Natural killer cell (primary cell): ENCODE results near the gene POLRMT. TPM values are rescaled to one million over a fixed set of nuclear protein-coding genes. Genes with fewer than 3 reads are reported as not detected.
A peak's percentile ranks its signal among the peaks of the same experiment; 100 is the strongest.

Experiments used
- ATAC-seq, 3 donors: fragments of 150-1000 bp in 2 of 3; fragments of 200-7000 bp in 1 of 3; cut with Tn5 transposase; 1 replicate in 1 of 3; 2 replicates in 2 of 3; pipeline ENCODE4 v1.10.0; 2021; ENCODE audit warnings: mild to moderate bottlenecking in 2 of 3, moderate library complexity in 2 of 3
- DNase-seq, 2 donors: peaks; one replicate each; pipeline versions ENCODE4 v3.0.0 to v3.0.0-alpha.2; 2013 to 2021; ENCODE audit warnings: mixed read lengths in 1 of 2
- H3K27ac ChIP-seq: one replicate; pipeline ENCODE4 v1.5.1; 2013; ENCODE audit warnings: mild to moderate bottlenecking, low read length
- H3K27me3 ChIP-seq: one replicate; pipeline ENCODE4 v1.6.1; 2013; ENCODE audit warnings: low read length; ENCODE audit not compliant: control insufficient read depth, insufficient read depth
- H3K36me3 ChIP-seq: one replicate; pipeline ENCODE4 v1.6.1; 2013; ENCODE audit warnings: low read length; ENCODE audit not compliant: control insufficient read depth, insufficient read depth
- H3K4me1 ChIP-seq: one replicate; pipeline ENCODE4 v1.6.1; 2013; ENCODE audit warnings: low read length; ENCODE audit not compliant: control insufficient read depth, insufficient read depth
- H3K4me3 ChIP-seq: one replicate; pipeline ENCODE4 v1.5.1; 2013; ENCODE audit warnings: low read length
- H3K9me3 ChIP-seq: one replicate; pipeline ENCODE4 v1.6.1; 2013; ENCODE audit warnings: low read length; ENCODE audit not compliant: control insufficient read depth, insufficient read depth
- H3K27ac Mint-ChIP-seq, 2 donors: one replicate each; pipeline ENCODE4 v1.8.0; 2022; ENCODE audit warnings: mild to moderate bottlenecking in 2 of 2, mixed read lengths in 2 of 2, moderate library complexity in 1 of 2
- H3K27me3 Mint-ChIP-seq, 2 donors: one replicate each; pipeline ENCODE4 v1.8.0; 2022; ENCODE audit warnings: low read depth in 2 of 2, mixed read lengths in 2 of 2
- H3K36me3 Mint-ChIP-seq: one replicate; pipeline ENCODE4 v1.8.0; 2022; ENCODE audit warnings: mixed read lengths
- H3K4me1 Mint-ChIP-seq, 2 donors: one replicate each; pipeline ENCODE4 v1.8.0; 2022; ENCODE audit warnings: mixed read lengths in 2 of 2
- H3K4me3 Mint-ChIP-seq: one replicate; pipeline ENCODE4 v1.8.0; 2022; ENCODE audit warnings: mild to moderate bottlenecking, moderate library complexity, mixed read lengths
- H3K9me3 Mint-ChIP-seq, 2 donors: one replicate each; pipeline ENCODE4 v1.8.0; 2022; ENCODE audit warnings: mixed read lengths in 2 of 2
- WGBS: methylation state at CpG from one replicate; pipeline ENCODE4 v1.1.7; 2013; ENCODE audit warnings: missing lambda C conversion rate; ENCODE audit not compliant: insufficient coverage; 5-methylcytosine and 5-hydroxymethylcytosine counted together
- intact Hi-C: fragments of 100-400 bp; cut with micrococcal nuclease; formaldehyde crosslinking; loops from one replicate; pipeline ENCODE4 v1.14.2; 2022
- total RNA-seq, 4 donors: library from RNA; stranded (reverse); fragments of 120-200 nt in 1 of 4; gene quantifications; one replicate each; pipeline versions ENCODE4 v1.2.3 to v1.2.4, GENCODE V29; 2013 to 2022
- TF ChIP-seq, protein P1 (sequence below): fragments of 200-600 bp; IDR thresholded peaks from one replicate; pipeline ENCODE4 v1.8.0; 2022; ENCODE audit warnings: antibody characterized with exemption

POLRMT gene
- total RNA-seq, 3 donors from 2014 or later (not counting 1 experiment from before 2014, with no cell fraction given): 57.2 to 58.5 (median 57.6) TPM

DNA sequence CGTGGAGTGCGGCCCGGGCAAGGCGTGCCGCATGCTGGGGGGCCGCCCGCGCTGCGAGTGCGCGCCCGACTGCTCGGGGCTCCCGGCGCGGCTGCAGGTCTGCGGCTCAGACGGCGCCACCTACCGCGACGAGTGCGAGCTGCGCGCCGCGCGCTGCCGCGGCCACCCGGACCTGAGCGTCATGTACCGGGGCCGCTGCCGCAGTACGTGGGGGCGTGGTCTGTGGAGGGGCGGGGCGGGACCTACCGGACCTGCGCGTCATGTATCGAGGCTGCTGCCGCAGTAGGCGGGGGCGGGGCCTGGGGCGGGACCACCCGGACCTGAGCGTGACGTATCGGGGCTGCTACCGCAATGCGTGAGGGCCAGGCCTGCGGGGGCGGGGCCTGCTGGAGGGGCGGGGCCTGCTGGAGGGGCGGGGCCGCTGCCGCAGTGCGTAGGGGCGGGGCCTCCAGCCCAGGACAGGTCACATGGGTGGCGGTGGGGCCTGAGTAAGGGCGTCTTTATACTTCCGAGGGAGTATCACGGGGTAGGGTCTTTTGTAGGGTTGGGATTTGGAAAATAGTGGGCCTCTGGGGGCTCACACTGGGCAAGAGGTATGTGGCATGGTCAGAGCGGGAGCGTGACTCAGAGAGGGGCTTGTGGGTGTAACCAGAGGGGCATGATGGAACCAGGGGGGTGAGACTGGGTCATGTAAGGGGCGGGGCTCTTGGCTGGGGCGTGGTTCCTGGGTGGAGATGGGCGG lies 47.1 kb upstream of the POLRMT start:
- Histone ChIP-seq H3K36me3 (no peaks in the 10 kb centered on the region), H3K4me3 (peak overlapping the region; percentile 44), H3K4me1 (peaks cover 26% of the 10 kb centered on the region), H3K27ac (peak overlapping the region; percentile 92), H3K9me3 (no peaks in the 10 kb centered on the region), H3K27me3 (peaks cover 12% of the 10 kb centered on the region)
- Mint-ChIP-seq H3K27me3 (peaks cover 0 to under 1% of the 10 kb centered on the region in 2 donors), H3K27ac (peak overlapping the region; percentile 94 to 96), H3K36me3 (no peaks in the 10 kb centered on the region), H3K9me3 (no peaks in the 10 kb centered on the region), H3K4me1 (peaks cover 5 to 13% of the 10 kb centered on the region in 2 donors), H3K4me3 (peak overlapping the region; percentile 94)
- under 1% methylated on average over 70 of the region's 70 CpGs for WGBS
- TF ChIP-seq, protein P1, sequence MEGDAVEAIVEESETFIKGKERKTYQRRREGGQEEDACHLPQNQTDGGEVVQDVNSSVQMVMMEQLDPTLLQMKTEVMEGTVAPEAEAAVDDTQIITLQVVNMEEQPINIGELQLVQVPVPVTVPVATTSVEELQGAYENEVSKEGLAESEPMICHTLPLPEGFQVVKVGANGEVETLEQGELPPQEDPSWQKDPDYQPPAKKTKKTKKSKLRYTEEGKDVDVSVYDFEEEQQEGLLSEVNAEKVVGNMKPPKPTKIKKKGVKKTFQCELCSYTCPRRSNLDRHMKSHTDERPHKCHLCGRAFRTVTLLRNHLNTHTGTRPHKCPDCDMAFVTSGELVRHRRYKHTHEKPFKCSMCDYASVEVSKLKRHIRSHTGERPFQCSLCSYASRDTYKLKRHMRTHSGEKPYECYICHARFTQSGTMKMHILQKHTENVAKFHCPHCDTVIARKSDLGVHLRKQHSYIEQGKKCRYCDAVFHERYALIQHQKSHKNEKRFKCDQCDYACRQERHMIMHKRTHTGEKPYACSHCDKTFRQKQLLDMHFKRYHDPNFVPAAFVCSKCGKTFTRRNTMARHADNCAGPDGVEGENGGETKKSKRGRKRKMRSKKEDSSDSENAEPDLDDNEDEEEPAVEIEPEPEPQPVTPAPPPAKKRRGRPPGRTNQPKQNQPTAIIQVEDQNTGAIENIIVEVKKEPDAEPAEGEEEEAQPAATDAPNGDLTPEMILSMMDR: peak; percentile 29
- DNase-seq (peak; percentile 96 to 99), ATAC-seq (peak; percentile 78 to 92 (median 81))
- intact Hi-C loops: no loop called here

DNA sequence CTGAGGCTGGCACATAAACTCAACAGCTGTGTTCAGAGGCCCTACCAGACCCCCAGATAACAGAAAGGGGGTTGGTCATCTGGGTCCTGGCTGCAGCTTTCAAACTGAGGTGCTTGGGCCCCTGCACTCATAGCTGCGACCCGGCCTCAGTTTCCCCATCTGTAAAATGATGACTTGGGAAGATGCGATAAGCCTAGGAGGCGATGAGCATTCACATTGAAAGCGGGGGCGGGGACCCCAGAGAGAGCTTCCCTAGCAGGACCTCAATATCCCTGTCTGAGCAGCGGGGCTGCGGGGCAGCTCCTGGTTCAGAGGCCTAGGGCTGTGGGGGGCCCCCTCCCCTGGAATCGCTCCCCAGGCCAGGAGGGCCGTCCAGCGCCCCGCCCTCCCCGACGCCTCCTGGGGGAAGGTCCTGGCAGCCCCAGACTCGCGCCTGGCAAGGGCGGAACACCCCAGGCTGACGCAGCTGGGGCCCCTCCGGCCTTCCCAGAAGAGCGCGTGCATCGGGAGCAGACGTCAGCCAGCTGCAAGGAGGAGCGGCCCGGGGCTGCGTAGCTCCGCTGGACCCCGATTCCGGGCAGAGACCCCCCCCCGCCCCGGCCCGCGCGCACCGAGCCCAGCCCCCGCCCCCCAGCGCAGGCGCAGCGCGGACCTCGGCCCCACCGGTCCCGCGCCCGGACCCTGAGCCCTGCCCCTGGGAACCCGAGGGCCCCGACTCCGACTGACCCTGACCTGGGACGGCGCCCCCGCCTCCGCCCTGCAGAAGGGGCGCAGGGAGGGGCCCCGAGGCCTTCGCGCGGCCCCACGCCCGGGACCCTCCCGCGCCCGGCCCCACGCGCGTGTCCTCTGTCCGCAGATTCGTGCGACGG lies 46.3 kb upstream of the POLRMT start:
- Histone ChIP-seq H3K27me3 (peaks cover 19% of the 10 kb centered on the region), H3K27ac (no peak overlapping the region), H3K9me3 (no peaks in the 10 kb centered on the region), H3K36me3 (no peaks in the 10 kb centered on the region), H3K4me3 (peak overlapping the region; percentile 44), H3K4me1 (peaks cover 26% of the 10 kb centered on the region)
- TF ChIP-seq, protein P1: no peak
- Mint-ChIP-seq H3K27me3 (peaks cover 0 to 7% of the 10 kb centered on the region in 2 donors), H3K4me3 (peak overlapping the region; percentile 94), H3K27ac (peak overlapping the region in 1 of 2 donors; percentile 96), H3K9me3 (no peaks in the 10 kb centered on the region), H3K4me1 (peaks cover 5 to 13% of the 10 kb centered on the region in 2 donors), H3K36me3 (no peaks in the 10 kb centered on the region)
- intact Hi-C loops: no loop called here
- ATAC-seq (no peak), DNase-seq (peak in 1 of 2 donors; percentile 56)
- 6% methylated on average over 69 of the region's 69 CpGs for WGBS

DNA sequence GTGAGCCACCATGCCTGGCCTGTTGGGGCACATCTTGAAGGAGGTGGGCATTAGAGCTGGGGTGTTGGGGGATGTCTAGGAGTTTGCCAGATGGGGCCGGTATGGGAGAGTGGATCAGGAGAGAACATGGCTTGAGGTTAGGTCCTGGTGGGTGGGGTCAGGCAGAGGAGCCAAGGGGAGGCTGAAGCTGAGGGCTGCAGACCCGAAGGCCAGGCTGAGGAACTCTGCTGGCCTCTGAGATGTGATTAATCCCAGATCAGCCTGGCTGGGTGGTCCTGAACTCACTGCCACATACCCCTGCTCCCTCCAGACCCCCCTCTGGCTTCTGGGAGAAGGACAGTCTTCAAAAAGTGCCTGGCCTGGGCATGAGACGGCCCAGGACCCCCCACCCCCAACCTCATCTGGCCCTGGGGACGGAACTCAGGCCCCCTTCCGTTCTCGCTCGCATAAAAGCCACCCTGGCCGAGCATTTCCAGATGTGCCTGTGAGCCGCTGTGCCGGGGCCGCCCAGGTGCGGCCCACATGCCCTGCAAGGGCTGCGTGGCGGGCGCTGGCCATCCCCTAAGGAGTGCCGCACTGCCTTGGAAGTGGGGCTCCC lies 45.6 kb upstream of the POLRMT start:
- Mint-ChIP-seq H3K27me3 (peaks cover 0 to 8% of the 10 kb centered on the region in 2 donors), H3K36me3 (no peaks in the 10 kb centered on the region), H3K9me3 (no peaks in the 10 kb centered on the region), H3K4me3 (peak overlapping the region; percentile 45), H3K27ac (peak overlapping the region in 1 of 2 donors; percentile 24), H3K4me1 (peaks cover 5 to 13% of the 10 kb centered on the region in 2 donors)
- no peak for ATAC-seq
- no peak for DNase-seq
- no peak overlapping the region for H3K27ac ChIP-seq
- no peaks in the 10 kb centered on the region for H3K36me3 ChIP-seq
- intact Hi-C loops: no loop called here
- H3K4me3 ChIP-seq: no peak overlapping the region
- 97% methylated on average over 16 of the region's 16 CpGs for WGBS
- peaks cover 23% of the 10 kb centered on the region for H3K27me3 ChIP-seq
- TF ChIP-seq, protein P1: no peak
- H3K9me3 ChIP-seq: no peaks in the 10 kb centered on the region
- peaks cover 26% of the 10 kb centered on the region for H3K4me1 ChIP-seq
